ENCODE data around the gene CABLES2. TPM values are rescaled to one million over a fixed set of nuclear protein-coding genes. Genes with fewer than 3 reads are reported as not detected.
"Not testable (repeated sequence)": the region's sequence is repeated elsewhere in the genome, so short reads cannot be mapped to it uniquely, and the experiment has no call there.

CABLES2 gene
- polyA plus RNA-seq, 3 donors = 8.4 to 13.7 (median 9.4) TPM

GRCh38 chr20:62382306-62383198 is 24.5 kb downstream of the CABLES2 start:
- DNase-seq (ENCODE audit: extremely low read depth in 1 of 11, low read depth in 9 of 11, low spot score in 4 of 11) = peak in 2 of 11 donors; percentile 61 to 74

- DNase-seq (ENCODE audit: extremely low read depth in 1 of 11, low read depth in 9 of 11, low spot score in 4 of 11) = no peak
Measured at GRCh38 chr20:62381842-62382241, 25.2 kb downstream of the CABLES2 start.

DNA sequence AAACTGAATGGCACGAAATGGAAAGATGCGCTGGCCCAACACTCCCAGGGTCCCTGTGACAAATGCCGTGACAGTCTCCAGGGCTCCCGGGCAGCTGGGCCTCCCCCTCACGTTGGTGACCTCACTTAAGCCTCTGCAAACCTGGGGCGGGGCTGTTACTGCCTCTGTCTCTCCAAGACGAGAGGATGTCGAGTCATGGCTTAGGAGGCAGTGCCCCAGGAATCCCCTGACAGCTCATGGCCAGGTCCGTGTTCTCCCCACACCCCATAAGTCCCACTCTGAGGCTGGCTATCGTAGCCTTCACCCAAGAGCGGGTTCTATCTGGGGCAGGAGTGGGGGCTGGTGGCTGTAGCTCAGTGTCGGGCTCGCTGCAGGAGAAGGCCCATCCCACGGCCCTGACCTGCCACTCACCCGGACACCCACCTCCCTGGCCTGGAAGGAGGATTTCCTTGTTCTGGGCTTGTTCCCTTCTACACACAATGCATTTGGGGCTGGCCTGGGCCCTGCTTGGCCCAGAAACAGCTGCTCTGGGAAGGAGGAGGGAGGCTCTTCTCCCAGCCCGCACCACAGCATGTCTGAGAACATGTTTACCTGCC is 25.8 kb downstream of the CABLES2 start:
- no peak for DNase-seq (ENCODE audit: extremely low read depth in 1 of 11, low read depth in 9 of 11, low spot score in 4 of 11)

DNA sequence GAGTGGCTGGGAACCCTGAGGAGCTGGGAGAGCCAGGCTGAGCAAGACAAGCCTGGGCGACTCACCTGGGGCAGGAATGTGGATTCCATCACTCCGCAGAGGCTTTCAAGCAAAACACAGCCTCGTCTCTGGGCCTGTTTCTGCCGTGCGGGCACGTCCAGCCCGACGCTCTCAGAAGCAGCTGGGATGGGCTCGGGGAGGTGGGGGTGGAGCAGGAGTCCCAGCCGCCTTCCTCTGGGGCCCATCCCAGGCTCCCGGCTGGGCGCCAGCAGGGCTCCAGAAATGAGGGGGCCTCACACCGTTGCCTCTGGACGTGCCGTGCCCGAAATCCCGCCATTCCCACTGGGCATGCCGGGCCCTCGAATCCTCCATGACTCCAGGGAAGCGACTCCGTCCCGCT is 28.9 kb downstream of the CABLES2 start:
- no peak for DNase-seq (ENCODE audit: extremely low read depth in 1 of 11, low read depth in 9 of 11, low spot score in 4 of 11)

DNA sequence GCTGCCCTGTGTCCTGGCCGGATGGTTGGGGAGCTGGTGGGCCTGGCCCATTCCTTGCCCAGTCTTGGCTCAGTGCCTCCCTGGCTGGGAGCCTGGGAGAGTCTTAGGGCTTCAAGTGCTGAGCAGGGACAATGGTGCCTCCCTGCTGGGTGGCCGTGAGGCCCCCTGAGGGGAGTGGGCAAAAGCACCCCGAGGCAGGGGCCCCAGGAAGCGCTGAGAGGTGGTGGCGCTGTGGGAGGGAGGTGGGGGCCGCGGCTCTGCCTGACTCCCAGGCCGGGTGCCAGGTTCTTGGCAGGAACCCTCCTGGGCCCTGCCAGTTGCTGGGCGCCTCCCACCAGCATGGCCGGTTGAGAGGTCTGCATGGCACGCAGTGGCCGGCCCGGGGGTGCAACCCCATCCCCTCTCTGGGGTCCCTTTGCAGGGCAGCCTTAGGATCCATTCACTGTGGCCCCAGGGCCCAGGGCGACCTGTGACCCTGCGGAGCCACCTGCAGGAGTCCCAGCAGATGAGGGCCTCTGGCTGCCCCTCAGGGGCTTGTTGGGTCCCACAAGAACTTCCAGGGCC is 29.4 kb downstream of the CABLES2 start:
- DNase-seq (ENCODE audit: extremely low read depth in 1 of 11, low read depth in 9 of 11, low spot score in 4 of 11) = no peak

DNA sequence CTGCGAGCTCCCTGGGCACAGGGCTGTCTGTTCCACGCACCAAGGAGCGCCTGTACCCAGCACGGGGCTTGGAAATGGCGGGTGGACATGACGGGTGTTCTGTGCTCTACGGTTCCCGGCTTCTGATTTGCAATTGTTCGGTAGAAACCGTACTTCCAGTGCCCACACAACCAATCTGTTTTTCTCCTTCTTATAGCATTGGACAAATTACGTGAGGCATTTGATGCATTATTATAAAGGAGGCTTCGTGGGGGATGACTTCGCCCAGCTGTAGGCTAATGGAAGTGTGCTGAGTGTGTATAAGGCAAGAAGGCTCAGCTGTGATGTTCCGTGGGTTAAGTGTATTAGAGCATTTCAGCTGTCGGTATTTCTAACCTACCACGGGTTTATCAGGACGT is 30.0 kb downstream of the CABLES2 start:
- no peak for DNase-seq (ENCODE audit: extremely low read depth in 1 of 11, low read depth in 9 of 11, low spot score in 4 of 11)

- peak in 3 of 11 donors; percentile 62 to 78 (median 67) for DNase-seq (ENCODE audit: extremely low read depth in 1 of 11, low read depth in 9 of 11, low spot score in 4 of 11)
Measured at GRCh38 chr20:62376112-62377063, 30.7 kb downstream of the CABLES2 start.

GRCh38 chr20:62374331-62375152 is 32.5 kb downstream of the CABLES2 start:
- DNase-seq (ENCODE audit: extremely low read depth in 1 of 11, low read depth in 9 of 11, low spot score in 4 of 11) = no peak

GRCh38 chr20:62373631-62374179 is 33.4 kb downstream of the CABLES2 start:
- DNase-seq (ENCODE audit: extremely low read depth in 1 of 11, low read depth in 9 of 11, low spot score in 4 of 11) = not testable (repeated sequence)

DNA sequence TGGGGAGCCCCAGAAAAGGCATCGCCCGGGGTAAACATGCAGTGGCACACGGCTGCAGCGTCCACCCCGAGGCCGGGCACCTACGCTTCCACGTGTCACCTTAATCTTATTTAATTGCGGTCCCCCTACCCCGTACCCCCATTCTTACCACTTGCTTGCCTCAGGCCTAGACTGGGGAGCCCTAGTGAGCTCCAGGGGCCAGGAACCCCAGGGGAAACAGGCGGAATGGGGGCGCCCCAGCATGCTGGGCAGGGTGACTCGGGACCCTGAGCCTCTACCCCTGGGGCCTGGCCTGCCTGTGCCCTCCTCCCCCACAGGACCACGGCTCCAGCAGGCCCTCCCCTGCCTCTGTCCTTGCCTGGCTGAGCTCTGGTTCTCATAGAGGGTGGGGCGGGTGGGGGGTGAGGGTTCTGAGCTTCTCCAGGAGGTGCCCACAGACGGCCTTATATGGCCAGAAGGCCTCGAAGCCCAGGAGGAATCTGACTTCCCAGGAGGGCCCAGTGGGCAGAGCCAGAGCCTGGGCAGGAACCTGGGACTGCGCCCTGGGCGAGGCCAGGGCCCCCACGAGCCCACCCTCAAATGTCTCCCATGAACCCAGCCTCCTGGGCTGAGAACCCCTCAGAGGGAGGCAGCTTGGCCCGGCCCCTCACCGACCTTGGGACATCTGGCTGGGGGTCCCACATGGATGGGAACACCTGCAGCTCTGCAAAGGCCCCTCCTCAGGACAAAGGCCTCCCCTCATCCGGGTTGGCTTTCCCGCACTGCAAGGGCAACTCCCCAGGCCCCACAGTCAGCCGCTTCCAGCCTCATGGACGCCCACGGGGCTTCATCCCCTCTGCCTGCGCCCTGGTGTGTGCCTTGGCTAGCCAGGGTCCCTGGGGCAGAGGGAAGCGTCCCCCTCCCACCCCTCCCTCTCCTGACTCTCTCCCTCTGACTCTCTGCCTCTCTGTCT is 34.8 kb downstream of the CABLES2 start:
- DNase-seq (ENCODE audit: extremely low read depth in 1 of 11, low read depth in 9 of 11, low spot score in 4 of 11) = no peak

GRCh38 chr20:62371588-62372041 is 35.5 kb downstream of the CABLES2 start:
- DNase-seq (ENCODE audit: extremely low read depth in 1 of 11, low read depth in 9 of 11, low spot score in 4 of 11) = no peak

DNA sequence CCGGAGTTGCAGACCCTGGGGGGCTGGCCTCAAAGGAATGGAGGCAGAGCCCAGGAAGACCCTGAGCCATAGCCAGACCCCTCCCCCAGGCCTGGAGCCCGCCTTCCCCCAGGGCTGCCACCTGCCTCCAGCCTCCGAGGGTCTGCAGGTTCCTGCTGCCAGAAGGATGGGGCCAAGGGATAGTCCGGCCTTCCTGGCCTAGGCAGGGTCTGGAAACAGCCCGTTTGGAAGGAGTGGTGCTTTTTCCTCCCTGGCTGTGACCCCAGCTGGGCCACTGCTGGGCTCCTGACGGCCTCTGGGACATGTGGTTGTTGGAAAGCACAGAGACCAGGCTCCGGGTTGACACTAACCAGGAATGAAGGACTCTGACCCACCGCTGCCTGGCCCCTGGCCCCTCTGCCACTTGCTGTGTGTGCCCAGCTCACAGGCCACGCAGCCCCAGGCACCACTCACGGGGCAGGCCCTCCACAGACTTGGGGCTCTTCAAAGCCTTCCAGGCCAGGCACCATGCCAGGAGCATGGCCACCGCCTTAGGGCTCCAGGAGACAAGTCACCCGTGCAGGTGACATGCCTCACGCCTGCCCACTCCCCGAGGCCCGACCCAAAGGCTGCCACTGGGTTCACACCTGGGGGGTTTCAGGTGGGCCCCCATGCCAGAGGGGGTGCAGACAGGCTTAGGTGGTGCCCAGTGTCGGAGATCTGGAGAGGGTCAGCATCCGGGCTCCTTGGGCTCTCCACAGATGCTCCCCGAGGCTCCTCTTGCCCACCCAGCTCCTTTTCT is 36.1 kb downstream of the CABLES2 start:
- DNase-seq (ENCODE audit: extremely low read depth in 1 of 11, low read depth in 9 of 11, low spot score in 4 of 11) = no peak

DNA sequence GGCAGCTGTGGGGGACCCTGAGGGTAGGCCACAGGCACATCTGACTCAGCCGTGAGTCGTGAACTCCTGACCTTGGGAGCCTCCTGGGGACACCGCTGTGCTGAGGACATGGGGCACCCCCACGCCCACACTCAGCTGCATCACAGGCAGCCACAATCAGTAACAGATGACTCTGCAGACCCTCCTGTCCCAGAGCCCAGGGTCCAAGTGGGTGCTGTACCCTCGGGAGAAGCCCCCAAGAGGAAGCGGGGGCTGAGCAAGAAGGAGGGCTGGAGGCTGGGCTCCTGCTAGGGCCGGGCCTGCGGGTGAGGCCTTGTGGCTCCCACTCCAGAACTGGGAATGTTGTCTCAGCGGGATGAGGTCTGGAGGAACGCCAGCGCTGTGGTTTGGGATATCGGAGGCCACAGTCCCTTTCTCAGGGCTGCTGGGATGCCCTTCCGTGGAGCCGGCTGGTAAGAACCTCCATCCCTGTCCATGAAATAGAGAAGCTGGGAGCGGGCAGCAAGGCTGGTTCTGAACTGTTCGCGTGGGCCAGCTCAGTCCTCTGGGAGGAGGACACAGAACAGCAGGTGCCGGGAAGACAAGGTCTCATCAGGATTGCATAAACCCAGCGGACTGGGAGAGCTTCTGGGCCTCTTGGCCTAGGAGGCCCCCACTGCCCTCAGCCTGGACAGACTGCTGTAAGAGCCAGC is 36.8 kb downstream of the CABLES2 start:
- no peak for DNase-seq (ENCODE audit: extremely low read depth in 1 of 11, low read depth in 9 of 11, low spot score in 4 of 11)

DNA sequence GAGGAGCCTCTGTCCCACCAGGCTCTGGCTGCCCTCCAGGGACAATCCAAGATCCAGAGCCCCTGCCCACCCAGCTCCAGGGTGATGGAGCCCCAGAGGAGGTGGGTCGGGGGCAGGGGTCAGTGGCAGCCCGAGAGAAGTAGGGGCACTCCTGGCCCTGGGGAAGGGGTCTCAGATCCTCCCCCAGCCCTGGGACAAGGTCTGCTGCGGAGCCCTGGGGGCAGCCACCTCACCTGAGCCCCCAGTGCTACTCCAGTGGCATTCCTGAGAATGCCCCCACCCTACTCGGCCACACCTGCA is 37.3 kb downstream of the CABLES2 start:
- no peak for DNase-seq (ENCODE audit: extremely low read depth in 1 of 11, low read depth in 9 of 11, low spot score in 4 of 11)

- DNase-seq (ENCODE audit: extremely low read depth in 1 of 11, low read depth in 9 of 11, low spot score in 4 of 11) = no peak
Measured at GRCh38 chr20:62368976-62369814, 37.9 kb downstream of the CABLES2 start.

Measured in renal cortex interstitium (tissue), 11 donors.